GM19452 (cell line): ENCODE data around the gene IAPP.
"Not testable (repeated sequence)": the region's sequence is repeated elsewhere in the genome, so short reads cannot be mapped to it uniquely, and the experiment has no call there.

Experiments
- ATAC-seq: cut with Tn5 transposase; IDR thresholded peaks from one replicate; pipeline ENCODE4 v1.9.1; 2021; ENCODE audit not compliant: unreplicated experiment

Gene IAPP

DNA sequence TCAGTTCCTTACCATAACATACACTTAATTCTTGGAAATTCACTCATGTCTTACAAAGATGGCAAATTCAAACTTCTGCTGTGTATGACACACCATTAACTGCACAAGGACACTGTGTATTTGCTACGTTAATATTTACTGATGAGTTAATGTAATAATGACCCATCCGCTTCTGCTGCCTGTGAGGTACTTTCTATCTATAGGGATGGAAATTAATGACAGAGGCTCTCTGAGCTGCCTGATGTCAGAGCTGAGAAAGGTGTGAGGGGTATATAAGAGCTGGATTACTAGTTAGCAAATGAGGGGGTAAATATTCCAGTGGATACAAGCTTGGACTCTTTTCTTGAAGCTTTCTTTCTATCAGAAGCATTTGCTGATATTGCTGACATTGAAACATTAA is at the start of gene IAPP:
IAPP (plus strand) TSS at position 301 of the 400 bp plus-strand sequence. CDS start 450 bp downstream, outside the sequence.
- ATAC-seq: no peak

- ATAC-seq: no peak
These were observed 49.0 kb upstream of the IAPP start for GRCh38 chr12:21323736-21324135.

DNA sequence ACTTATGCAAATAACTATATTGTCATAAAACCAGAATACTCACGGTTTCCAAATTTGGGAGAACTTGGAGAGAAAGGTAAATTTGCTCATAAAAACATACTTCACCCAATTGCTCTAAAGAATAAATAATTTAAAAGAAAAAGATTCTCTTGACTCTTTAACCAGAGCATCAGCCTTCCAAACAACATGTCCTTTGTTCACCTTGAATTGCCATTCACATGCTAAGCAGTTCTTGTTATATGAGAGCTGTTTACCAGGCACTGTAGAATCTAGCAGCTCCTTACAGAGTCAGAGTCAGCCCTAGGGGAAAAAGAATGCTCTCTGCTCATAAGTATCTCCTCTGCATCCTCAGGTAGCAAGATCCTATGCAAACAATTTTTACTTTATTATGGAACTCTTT is 48.2 kb upstream of the IAPP start:
- no peak for ATAC-seq

DNA sequence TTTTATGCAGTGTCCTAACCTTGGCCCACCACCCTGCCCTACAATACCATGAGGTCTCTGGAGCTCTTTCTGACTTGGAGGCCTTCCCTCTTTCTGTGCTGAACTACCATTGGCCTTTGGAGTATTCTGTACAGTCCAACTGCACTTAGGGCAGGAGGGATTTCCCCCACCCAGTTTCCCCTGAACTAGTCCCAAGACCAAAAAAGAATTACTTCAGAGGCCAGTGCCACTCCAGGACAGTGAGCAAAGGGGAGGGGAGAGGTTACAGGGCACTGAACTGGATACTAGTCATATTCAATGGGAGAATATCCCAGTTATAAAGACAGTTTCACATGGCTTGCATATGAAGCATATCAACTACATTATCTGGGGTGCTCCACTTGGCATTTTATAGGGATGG is 44.1 kb upstream of the IAPP start:
- no peak for ATAC-seq

GRCh38 chr12:21330682-21331253 is 41.9 kb upstream of the IAPP start:
- ATAC-seq: no peak

DNA sequence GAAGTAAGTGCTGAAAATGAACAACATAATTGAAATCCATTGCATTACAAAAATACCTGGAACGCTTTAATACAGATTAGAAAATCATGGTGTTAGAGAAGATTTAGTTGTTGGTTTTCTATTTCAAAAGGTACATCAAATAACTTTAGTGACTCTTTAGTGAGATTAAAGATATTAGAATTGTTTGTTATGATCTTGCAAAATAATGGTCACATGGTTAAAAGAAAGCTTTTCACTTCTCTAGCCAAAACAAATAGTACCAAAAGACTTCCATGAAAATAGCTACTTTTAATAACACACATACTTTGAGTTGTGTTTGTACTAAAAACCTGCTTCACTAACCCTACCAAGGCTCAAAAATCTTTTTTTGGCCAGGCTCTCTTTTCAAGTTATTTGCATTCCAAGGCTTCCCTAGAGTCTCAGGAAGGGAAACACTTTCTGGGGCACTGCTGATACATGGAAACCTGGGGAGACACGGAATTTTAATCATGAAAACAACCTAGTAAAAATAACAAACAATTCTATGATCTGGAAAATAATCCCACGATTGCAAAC is 37.9 kb upstream of the IAPP start, which contains the start of gene SLCO1A2:
SLCO1A2 (minus strand) TSS at position 147 of the 555 bp plus-strand sequence. CDS start 270 bp downstream, outside the sequence.
- ATAC-seq: no peak

GRCh38 chr12:21336656-21337055 is 36.0 kb upstream of the IAPP start:
- no peak for ATAC-seq

- ATAC-seq: no peak
These were observed 35.2 kb upstream of the IAPP start for GRCh38 chr12:21337453-21337852.

DNA sequence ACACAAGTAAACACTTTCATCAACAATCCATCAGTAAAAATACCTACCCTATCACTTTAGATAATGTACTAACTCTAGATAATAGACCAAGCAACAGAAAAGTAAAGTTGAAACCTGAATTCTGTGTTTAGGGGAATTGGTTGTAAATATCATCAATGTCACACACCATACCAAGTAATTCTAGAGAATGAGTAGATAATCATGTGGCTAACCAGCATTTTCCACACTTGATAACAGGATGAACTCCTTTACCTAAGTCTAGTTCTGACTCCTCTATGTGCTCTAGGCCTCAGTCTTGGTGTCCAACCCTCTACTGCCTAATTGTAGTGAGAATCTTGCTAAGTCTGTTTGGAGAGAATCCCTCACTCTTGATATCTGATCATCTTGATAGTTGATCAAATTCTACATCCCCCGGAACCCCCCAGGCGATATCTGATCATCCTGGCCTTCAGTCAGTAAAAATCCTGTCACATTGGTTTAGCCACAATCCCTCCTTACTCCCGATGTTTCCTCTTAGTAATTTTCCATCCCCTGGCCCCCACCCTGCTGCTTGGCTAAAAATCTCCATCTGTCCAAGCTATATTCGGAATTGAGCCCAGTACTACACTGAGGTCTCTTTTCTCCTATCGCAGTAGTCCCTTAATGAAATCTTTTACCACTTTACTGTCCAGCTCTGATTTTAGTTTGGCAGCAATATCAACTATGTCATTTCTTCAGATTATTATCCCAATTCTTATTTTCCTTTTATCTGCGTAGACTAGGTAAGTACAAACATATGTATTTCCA is 34.5 kb upstream of the IAPP start:
- ATAC-seq: no peak

DNA sequence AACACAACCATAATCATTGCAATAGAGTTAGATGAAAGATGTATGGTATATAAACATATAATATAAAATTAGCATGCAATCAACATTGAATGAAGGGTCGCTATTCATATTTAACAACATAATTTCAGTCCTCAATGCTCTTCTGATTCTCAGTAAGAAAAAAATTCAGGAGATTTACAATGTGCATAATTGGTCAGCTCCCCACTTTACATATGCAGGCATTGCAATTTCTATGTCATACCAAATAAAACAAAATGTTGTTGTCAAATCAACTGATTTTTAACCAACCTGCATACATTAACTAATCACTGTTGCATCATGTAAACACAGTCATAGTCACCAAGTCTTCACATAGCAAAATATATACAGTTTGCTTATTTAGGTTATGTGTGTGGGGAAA is 32.8 kb upstream of the IAPP start:
- no peak for ATAC-seq

DNA sequence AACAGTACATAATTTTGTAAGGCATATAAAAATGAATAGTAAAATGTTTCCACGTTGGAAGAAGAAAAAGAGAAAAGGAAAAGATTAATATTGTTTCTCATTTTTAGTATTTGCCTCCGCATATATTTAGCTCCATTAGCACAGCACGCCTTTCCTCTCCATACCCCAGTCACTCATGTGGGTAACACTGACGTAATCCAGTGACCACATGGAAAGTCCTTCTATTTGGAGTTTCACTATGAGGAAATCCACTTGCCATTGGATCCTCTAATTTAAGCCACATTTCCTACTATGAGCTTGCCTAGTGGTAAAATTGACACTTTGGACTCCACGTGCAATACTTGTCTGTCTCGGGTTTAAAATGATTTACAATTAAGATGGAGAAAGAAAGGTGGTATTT is 32.3 kb upstream of the IAPP start:
- no peak for ATAC-seq

GRCh38 chr12:21341769-21342168 is 30.9 kb upstream of the IAPP start:
- no peak for ATAC-seq

DNA sequence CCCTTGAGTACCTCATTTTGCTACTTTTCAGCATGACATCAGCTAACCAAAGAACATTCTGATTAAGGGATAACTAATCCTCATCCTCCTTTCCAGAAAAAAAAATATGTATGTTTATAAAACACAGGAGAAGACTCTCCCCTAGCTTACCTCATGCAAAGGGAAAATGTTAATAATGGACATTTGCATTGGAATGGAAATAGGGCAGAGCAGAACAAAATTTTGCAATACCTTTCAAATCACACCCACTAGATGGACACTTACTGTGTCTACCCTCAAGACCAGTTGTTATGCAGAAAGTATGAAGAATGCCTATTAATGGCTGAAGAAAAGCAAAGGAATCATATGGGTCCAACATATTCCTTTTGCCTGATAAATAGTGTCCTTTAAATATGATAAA is 29.1 kb upstream of the IAPP start:
- ATAC-seq: no peak

DNA sequence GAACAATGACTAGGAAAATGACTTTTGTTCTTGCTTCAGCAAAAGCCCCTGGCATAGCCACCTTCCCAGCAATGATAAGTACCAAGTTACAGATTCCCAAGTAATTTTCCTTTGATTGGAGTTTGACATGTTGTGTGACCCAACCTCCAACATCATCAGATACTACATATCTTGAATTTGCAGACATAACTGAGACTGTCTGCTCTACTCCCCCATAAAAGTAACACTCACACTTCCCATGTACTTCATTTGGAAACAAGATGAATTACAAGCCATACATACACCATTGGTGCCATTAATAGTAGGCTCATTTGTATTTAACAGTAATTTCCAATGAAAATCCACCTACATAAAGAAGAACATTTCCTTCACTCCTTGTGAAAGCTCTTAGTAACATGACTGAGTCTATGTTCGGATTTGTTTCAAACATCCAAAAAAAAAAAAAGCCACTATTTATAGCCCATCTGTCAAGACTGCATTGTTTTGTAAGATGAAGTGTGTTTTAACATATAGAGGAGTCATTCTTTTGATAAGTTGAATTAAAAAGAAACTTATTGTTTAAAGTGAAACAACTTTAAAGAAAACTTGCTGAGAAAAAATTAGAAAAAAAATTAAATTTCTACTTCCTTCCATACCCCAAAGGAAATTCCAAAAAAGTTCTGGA is 26.0 kb upstream of the IAPP start:
- no peak for ATAC-seq

DNA sequence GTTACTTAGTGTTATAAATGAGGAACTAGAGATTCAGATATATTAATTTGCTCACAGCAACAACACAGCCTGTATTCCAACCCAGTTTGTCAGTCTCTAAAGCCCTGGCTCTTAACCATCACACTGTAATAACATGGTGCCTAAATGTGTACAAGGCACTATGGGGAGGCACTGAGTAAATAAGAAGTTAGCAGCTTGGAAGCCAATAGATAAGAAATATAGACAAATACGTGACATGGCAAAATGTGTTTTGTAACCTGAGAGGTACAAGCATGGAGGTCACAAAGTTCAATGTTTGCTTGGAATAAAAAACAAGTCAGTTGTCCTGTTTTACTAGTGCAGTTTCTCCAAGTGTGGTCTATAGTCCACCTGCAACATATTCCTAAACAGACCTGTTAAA is 21.7 kb upstream of the IAPP start:
- no peak for ATAC-seq

DNA sequence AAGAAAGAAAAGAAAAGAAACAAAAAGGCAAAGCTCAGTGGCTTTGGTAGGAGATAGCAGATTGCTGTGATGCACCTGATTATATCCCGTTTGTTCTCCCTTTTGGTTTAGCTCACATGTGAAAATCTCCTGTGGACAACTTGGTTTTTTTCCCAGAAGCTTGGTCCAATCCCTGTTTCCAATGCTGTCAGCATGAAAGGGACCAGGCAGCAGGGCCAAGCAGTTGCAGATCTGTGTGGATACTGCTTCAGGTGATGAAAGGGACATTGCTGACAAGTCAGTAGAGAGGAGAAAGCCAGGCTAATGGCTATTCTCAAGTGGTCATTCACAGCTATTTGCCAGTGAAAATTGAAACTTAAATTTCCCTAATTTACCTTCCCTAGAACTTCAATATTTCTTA is 19.2 kb upstream of the IAPP start:
- ATAC-seq: no peak

GRCh38 chr12:21353948-21354347 is 18.8 kb upstream of the IAPP start:
- ATAC-seq: no peak

DNA sequence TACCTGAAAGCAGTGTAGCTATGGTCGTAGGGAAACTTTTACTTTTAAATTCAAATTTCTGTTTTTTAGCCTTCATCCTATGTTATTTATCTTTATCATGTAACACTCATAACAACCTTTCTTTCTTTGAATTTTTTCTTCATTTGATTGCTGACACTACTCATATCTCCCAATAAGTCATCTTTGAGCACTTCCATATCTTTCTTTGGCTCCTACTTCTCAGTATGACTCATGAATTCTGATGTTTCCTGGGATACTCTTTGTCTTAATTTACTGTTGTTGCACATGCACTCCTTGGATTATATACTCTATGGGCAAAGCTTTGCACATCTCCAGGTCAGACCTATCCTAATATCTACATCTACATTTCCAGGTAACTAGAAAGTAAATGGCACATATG is 18.1 kb upstream of the IAPP start:
- no peak for ATAC-seq

GRCh38 chr12:21360632-21361031 is 12.1 kb upstream of the IAPP start:
- not testable (repeated sequence) for ATAC-seq

DNA sequence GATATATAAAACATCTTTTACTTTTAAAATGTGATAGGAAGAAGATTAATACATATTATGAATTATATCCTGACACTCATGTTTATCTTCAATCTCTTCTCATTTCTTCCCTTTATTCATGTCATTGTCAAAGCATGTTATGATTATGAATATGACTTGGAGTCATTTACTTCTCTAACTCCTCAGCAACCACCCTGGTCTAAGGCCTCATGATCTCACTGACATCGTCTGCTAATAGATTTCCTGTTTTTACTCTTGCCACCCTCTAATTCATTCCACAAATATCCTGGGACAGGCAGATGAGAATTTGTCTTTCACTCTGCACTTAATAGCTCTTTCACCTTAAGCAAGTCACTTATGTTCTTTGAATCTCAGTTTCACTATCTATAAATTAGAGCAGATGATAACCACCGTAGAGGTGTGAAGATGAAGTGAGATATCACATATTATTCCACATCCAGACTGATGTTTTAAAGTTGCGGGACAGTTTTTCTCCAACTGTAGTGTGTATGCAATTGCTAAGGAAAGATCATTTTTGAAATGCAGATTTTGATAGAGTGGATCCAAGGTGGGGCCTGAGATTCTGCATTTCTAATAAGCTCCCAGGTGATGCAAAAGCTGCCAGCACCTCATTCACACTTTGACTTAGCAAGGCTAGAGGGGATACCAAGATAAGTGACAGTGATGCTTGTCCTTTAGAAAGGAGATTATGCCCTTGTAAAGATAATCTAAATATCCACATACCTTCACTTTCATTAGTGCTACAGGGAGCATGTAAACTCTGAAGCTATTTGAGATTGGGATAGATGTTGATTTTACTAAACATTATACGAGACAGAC is 3.3 kb upstream of the IAPP start:
- no peak for ATAC-seq
